Mucosa of stomach (tissue), 1 donor: Measurements from ENCODE around the gene ZBTB45.

Source experiments
- H3K27me3 ChIP-seq: one replicate; pipeline ENCODE4 v1.7.0; 2013; ENCODE audit warnings: mild to moderate bottlenecking, low read length; ENCODE audit not compliant: control insufficient read depth, insufficient read depth
- H3K36me3 ChIP-seq: one replicate; pipeline ENCODE4 v1.7.0; 2013; ENCODE audit warnings: low read length; ENCODE audit not compliant: control insufficient read depth, insufficient read depth
- H3K4me1 ChIP-seq: one replicate; pipeline ENCODE4 v1.7.0; 2013; ENCODE audit warnings: mild to moderate bottlenecking, low read length; ENCODE audit not compliant: control insufficient read depth, insufficient read depth
- H3K4me3 ChIP-seq: one replicate; pipeline ENCODE4 v1.7.0; 2013; ENCODE audit warnings: low read length
- H3K9ac ChIP-seq: one replicate; pipeline ENCODE4 v1.7.0; 2013; ENCODE audit warnings: mild to moderate bottlenecking, low read length, moderate library complexity
- H3K9me3 ChIP-seq: one replicate; pipeline ENCODE4 v1.7.0; 2013; ENCODE audit warnings: mild to moderate bottlenecking, low read length, moderate library complexity; ENCODE audit not compliant: control insufficient read depth
- donor health status: Pancreatic carcinoma.

ZBTB45 gene

GRCh38 chr19:58482372-58482771 lies 37.2 kb downstream of the ZBTB45 start:
- peaks cover under 1% of the 10 kb centered on the region for H3K4me1 ChIP-seq
- H3K9me3 ChIP-seq, result no peaks in the 10 kb centered on the region
- H3K4me3 ChIP-seq, result no peak overlapping the region
- H3K36me3 ChIP-seq, result no peaks in the 10 kb centered on the region
- H3K9ac ChIP-seq, result no peak overlapping the region
- no peaks in the 10 kb centered on the region for H3K27me3 ChIP-seq

- Histone ChIP-seq H3K9ac (no peak overlapping the region), H3K4me1 (peaks cover 11% of the 10 kb centered on the region), H3K36me3 (no peaks in the 10 kb centered on the region), H3K9me3 (no peaks in the 10 kb centered on the region), H3K27me3 (no peaks in the 10 kb centered on the region), H3K4me3 (no peak overlapping the region)
Measured at GRCh38 chr19:58480831-58481230, 38.8 kb downstream of the ZBTB45 start.

DNA sequence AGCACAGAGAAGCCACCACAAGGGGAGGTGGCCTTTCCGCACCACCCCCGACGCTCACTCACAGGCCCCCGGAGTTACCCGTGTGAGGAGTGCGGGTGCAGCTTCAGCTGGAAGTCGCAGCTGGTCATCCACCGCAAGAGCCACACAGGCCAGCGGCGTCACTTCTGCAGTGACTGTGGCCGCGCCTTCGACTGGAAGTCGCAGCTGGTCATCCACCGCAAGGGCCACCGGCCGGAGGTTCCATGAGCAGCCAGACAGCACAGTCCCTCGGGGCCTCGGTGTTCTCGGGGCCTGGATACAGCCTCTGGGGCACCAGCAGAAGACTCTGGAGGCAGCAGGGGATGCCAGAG lies 39.2 kb downstream of the ZBTB45 start:
- Histone ChIP-seq H3K9me3 (no peaks in the 10 kb centered on the region), H3K4me1 (peaks cover 11% of the 10 kb centered on the region), H3K36me3 (no peaks in the 10 kb centered on the region), H3K9ac (no peak overlapping the region), H3K4me3 (no peak overlapping the region), H3K27me3 (no peaks in the 10 kb centered on the region)

- no peak overlapping the region for H3K9ac ChIP-seq
- H3K4me1 ChIP-seq, result peaks cover 11% of the 10 kb centered on the region
- H3K9me3 ChIP-seq, result no peaks in the 10 kb centered on the region
- no peak overlapping the region for H3K4me3 ChIP-seq
- no peaks in the 10 kb centered on the region for H3K27me3 ChIP-seq
- H3K36me3 ChIP-seq, result no peaks in the 10 kb centered on the region
Measured at GRCh38 chr19:58479736-58480480, 39.7 kb downstream of the ZBTB45 start.

DNA sequence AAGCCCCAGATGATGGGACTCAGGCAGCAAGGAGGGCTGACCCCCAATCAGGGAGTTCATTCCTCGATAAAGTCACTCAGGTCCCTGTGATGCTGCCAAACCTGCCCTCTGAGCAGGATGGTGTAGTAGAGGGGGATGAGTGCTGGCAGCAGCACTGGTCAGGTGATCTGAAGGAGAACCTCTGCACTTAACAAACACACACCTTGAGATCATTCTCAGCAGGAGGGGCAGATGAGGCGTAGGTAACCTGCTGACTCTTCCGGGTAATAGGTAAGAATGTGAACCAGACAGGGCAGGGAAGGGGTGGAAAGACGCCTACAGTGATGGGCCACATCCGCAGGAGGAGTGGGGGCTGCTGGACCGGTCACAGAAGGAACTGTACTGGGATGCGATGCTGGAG lies 40.3 kb downstream of the ZBTB45 start:
- Histone ChIP-seq H3K36me3 (no peaks in the 10 kb centered on the region), H3K9me3 (no peaks in the 10 kb centered on the region), H3K4me3 (no peak overlapping the region), H3K4me1 (peaks cover 11% of the 10 kb centered on the region), H3K9ac (no peak overlapping the region), H3K27me3 (no peaks in the 10 kb centered on the region)

DNA sequence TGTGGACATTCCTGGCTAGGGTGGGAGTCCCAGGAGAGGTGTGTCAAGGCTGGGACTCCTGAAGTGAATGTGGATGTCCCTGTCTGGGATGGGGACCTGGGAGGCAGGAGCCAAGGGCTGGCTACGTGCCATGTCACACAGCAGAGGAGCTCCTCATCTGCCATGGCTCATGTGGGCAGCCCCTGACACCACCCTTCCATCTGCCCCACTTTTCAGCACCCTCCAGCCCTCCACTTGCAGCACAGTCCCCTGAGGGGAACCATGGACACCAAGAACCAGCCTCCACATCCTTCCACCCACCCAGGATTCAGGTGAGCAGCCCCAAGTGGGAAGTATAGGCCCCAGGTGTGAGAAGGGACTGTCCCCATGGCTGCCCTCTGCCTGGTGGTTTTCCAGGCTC lies 41.7 kb downstream of the ZBTB45 start:
- Histone ChIP-seq H3K9ac (no peak overlapping the region), H3K4me3 (no peak overlapping the region), H3K4me1 (peaks cover 11% of the 10 kb centered on the region), H3K27me3 (no peaks in the 10 kb centered on the region), H3K9me3 (no peaks in the 10 kb centered on the region), H3K36me3 (no peaks in the 10 kb centered on the region)

GRCh38 chr19:58477130-58477529 lies 42.5 kb downstream of the ZBTB45 start:
- Histone ChIP-seq H3K9me3 (no peaks in the 10 kb centered on the region), H3K36me3 (no peaks in the 10 kb centered on the region), H3K27me3 (no peaks in the 10 kb centered on the region), H3K4me1 (peaks cover 11% of the 10 kb centered on the region), H3K4me3 (no peak overlapping the region), H3K9ac (peak overlapping the region; percentile 75)

GRCh38 chr19:58476498-58477015 lies 43.1 kb downstream of the ZBTB45 start:
- H3K9ac ChIP-seq, result peak overlapping the region; percentile 75
- no peaks in the 10 kb centered on the region for H3K9me3 ChIP-seq
- peak overlapping the region; percentile 83 for H3K4me3 ChIP-seq
- H3K4me1 ChIP-seq, result peaks cover 11% of the 10 kb centered on the region
- H3K27me3 ChIP-seq, result no peaks in the 10 kb centered on the region
- no peaks in the 10 kb centered on the region for H3K36me3 ChIP-seq

GRCh38 chr19:58475714-58476497 lies 43.7 kb downstream of the ZBTB45 start, which contains the start of gene ZNF446:
Gene ZNF446, plus strand, starts transcription at chr19:58476352. Its CDS starts 867 bp downstream, at chr19:58477219.
- Histone ChIP-seq H3K4me1 (peaks cover 11% of the 10 kb centered on the region), H3K4me3 (peak within 1 kb of the TSS; percentile 83), H3K9ac (peak within 1 kb of the TSS; percentile 75), H3K9me3 (no peaks in the 10 kb centered on the region), H3K27me3 (no peaks in the 10 kb centered on the region), H3K36me3 (no peaks in the 10 kb centered on the region)

DNA sequence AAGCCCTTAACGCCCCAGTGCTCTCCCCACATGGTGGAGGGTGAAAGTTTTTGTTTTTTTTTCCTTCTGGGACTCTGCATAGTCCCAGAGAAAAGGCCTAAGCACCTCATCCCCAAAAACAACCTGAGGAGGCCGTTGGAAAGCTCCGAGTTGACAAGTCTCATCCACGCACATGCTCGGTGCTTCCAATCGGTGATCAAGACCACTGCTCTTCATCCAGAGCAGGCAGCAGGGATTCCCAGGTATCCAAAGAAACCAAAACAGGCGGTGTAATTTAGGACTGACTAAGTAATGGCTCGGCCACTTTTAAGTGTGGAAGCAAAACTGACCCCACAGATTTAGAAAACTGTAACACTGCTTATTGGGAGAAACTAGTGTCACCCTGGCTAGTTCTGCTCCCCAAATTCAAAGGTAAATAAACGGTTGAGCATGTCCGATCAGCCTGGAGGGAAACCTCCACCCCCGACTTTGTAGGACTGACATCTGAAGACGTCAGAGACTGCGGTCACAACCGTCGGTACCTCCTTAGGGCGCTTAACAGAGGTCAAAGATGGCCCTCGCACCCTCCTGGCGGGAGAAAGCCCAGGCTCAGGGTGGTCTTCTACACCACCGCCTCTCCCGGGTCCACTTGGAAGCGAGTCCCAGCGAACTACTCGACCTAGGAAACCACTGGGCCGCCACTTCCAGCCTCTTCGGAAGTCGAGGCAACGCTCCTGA lies 44.5 kb downstream of the ZBTB45 start:
- H3K4me3 ChIP-seq, result peak overlapping the region; percentile 83
- H3K36me3 ChIP-seq, result no peaks in the 10 kb centered on the region
- H3K4me1 ChIP-seq, result peaks cover 11% of the 10 kb centered on the region
- peak overlapping the region; percentile 75 for H3K9ac ChIP-seq
- H3K27me3 ChIP-seq, result no peaks in the 10 kb centered on the region
- H3K9me3 ChIP-seq, result no peaks in the 10 kb centered on the region

DNA sequence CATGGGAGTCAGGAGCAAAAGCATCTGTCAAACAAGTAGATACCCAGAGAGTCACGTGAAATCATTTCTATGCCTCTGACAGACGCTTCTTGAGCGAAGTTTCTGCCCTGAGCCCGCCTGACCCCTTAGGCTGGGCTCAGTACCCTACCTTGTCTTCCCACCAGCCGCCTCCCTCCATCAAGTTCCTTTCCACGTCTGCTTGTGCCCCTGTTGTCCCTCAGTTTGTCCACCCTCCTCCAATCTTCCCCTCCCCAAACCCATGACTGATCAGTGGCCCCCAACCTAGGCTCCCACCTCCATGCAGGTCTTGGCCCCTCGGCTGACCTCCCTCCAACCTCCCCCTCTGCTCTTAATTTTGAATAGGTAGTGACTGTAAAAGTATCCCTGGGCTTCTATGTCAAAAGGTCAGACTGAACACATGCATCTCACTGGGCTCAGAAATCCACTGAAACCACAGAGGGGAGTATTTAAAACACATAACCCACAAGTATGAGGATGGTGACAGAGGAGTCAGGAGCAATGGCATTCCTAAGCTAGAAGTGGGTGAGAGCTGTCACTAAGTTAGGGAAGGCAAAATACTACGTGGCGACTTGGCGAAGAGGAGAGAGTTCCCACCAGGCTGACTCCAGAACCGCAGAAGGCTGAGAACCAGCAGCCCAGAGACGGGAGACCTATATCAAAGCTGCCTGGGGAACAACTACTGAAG lies 45.2 kb downstream of the ZBTB45 start:
- H3K4me3 ChIP-seq, result no peak overlapping the region
- no peak overlapping the region for H3K9ac ChIP-seq
- no peaks in the 10 kb centered on the region for H3K27me3 ChIP-seq
- no peaks in the 10 kb centered on the region for H3K9me3 ChIP-seq
- H3K36me3 ChIP-seq, result no peaks in the 10 kb centered on the region
- peaks cover 11% of the 10 kb centered on the region for H3K4me1 ChIP-seq
